Naive thymus-derived CD4-positive, alpha-beta T cell (primary cell): ENCODE measurements around the gene MFSD2A. TPM values are rescaled to one million over a fixed set of nuclear protein-coding genes. Genes with fewer than 3 reads are reported as not detected.
A peak's percentile ranks its signal among the peaks of the same experiment; 100 is the strongest.
"Not testable (repeated sequence)": the region's sequence is repeated elsewhere in the genome, so short reads cannot be mapped to it uniquely, and the experiment has no call there.

ENCODE experiments used
- ATAC-seq: fragments of 150-1000 bp; cut with Tn5 transposase; 2 replicates; pipeline ENCODE4 v1.10.0; 2021; ENCODE audit warnings: mild to moderate bottlenecking, moderate library complexity
- CTCF ChIA-PET: fragments of 350-600 bp; sonication (Branson Sonifier 250); formaldehyde crosslinking; loops from one replicate; lab custom pipeline; 2021; ENCODE audit warnings: antibody characterized with exemption; lab: Charles Lee
- POLR2A ChIA-PET: fragments of 350-600 bp; sonication (Branson Sonifier 250); formaldehyde crosslinking; loops from one replicate; lab custom pipeline; 2021; ENCODE audit warnings: antibody characterized with exemption, inconsistent platforms; lab: Charles Lee
- DNase-seq, 9 donors: peaks; one replicate each; pipeline versions ENCODE4 v3.0.0 to v3.0.0-alpha.2; 2020 to 2022; ENCODE audit warnings: mixed read lengths in 1 of 9
- H3K27ac ChIP-seq: one replicate; pipeline ENCODE4 v1.7.0; 2013; ENCODE audit warnings: mild to moderate bottlenecking, low read depth, low read length, moderate library complexity
- H3K27me3 ChIP-seq, 2 donors: one replicate each; pipeline ENCODE4 v1.7.0; 2013; ENCODE audit warnings: low read length in 2 of 2, mild to moderate bottlenecking in 2 of 2, moderate library complexity in 2 of 2; ENCODE audit not compliant: control insufficient read depth in 2 of 2, insufficient read depth in 2 of 2
- H3K36me3 ChIP-seq, 3 experiments: 1 replicate in 2 of 3; 2 replicates in 1 of 3; pipeline ENCODE4 v1.7.0; 2013; ENCODE audit warnings: low read length in 3 of 3, mild to moderate bottlenecking in 3 of 3, moderate library complexity in 1 of 3; ENCODE audit not compliant: insufficient read depth in 3 of 3, control insufficient read depth in 2 of 3
- H3K4me1 ChIP-seq, 2 donors: one replicate each; pipeline ENCODE4 v1.7.0; 2013; ENCODE audit warnings: low read length in 2 of 2, mild to moderate bottlenecking in 2 of 2, moderate library complexity in 1 of 2; ENCODE audit not compliant: control insufficient read depth in 2 of 2, insufficient read depth in 2 of 2
- H3K4me3 ChIP-seq: 2 replicates; pipeline ENCODE4 v1.7.0; 2013; ENCODE audit warnings: mild to moderate bottlenecking, low read length
- H3K9me3 ChIP-seq, 3 experiments: 1 replicate in 2 of 3; 2 replicates in 1 of 3; pipeline ENCODE4 v1.7.0; 2013; ENCODE audit warnings: low read length in 3 of 3; ENCODE audit not compliant: control insufficient read depth in 2 of 3
- H3K27ac Mint-ChIP-seq, 9 donors: one replicate each; pipeline ENCODE4 v1.8.0; 2020 to 2022; ENCODE audit warnings: mixed read lengths in 9 of 9, mild to moderate bottlenecking in 8 of 9, moderate library complexity in 5 of 9, inconsistent platforms in 2 of 9
- H3K27me3 Mint-ChIP-seq, 5 donors: one replicate each; pipeline ENCODE4 v1.8.0; 2021 to 2022; ENCODE audit warnings: mixed read lengths in 5 of 5, mild to moderate bottlenecking in 1 of 5
- H3K36me3 Mint-ChIP-seq, 5 donors: one replicate each; pipeline ENCODE4 v1.8.0; 2020 to 2022; ENCODE audit warnings: mixed read lengths in 5 of 5, mild to moderate bottlenecking in 3 of 5, inconsistent platforms in 1 of 5
- H3K4me1 Mint-ChIP-seq, 7 donors: one replicate each; pipeline ENCODE4 v1.8.0; 2020 to 2022; ENCODE audit warnings: mixed read lengths in 7 of 7, mild to moderate bottlenecking in 3 of 7, inconsistent platforms in 1 of 7
- H3K4me3 Mint-ChIP-seq, 10 donors: one replicate each; pipeline ENCODE4 v1.8.0; 2020 to 2022; ENCODE audit warnings: mild to moderate bottlenecking in 10 of 10, mixed read lengths in 10 of 10, moderate library complexity in 6 of 10, inconsistent platforms in 2 of 10
- H3K9me3 Mint-ChIP-seq, 11 donors: one replicate each; pipeline ENCODE4 v1.8.0; 2020 to 2022; ENCODE audit warnings: mixed read lengths in 11 of 11, mild to moderate bottlenecking in 4 of 11, inconsistent platforms in 1 of 11, moderate library complexity in 1 of 11
- intact Hi-C, 2 donors: fragments of 100-400 bp; cut with micrococcal nuclease; formaldehyde crosslinking; loops; one replicate each; pipeline ENCODE4 v1.15.1; 2023
- polyA plus RNA-seq, 2 donors: library from polyadenylated mRNA; unstranded; fragments of 300-500 nt; fragmentation: Illumina TruSeq; gene quantifications; one replicate each; pipeline ENCODE4 v1.2.3, GENCODE V29; 2021
- total RNA-seq, 6 experiments: library from RNA in 5 of 6; stranded (reverse) in 5 of 6; gene quantifications; 1 replicate in 5 of 6; 2 replicates in 1 of 6; pipeline ENCODE4 v1.2.3 and lab custom pipeline; 2021 to 2026

The MFSD2A gene
- total and polyA plus RNA-seq, 7 experiments from 2014 or later = 0.14 to 8.7 (median 1.9) TPM

- no peaks in the 10 kb centered on the region for H3K27me3 ChIP-seq
- POLR2A ChIA-PET = no interaction called here
- no peaks in the 10 kb centered on the region for H3K4me1 ChIP-seq
- no peak for ATAC-seq
- H3K27me3 Mint-ChIP-seq = no peaks in the 10 kb centered on the region
- H3K9me3 Mint-ChIP-seq = peaks cover 0 to 3% (median 0%) of the 10 kb centered on the region in 11 donors
- no peak overlapping the region for H3K4me3 ChIP-seq
- CTCF ChIA-PET = no interaction called here
- peaks cover 0 to 3% (median 0%) of the 10 kb centered on the region in 7 donors for H3K4me1 Mint-ChIP-seq
- H3K4me3 Mint-ChIP-seq = no peak overlapping the region
- no peaks in the 10 kb centered on the region for H3K36me3 ChIP-seq
- H3K27ac ChIP-seq = no peak overlapping the region
- H3K27ac Mint-ChIP-seq = no peak overlapping the region
- H3K9me3 ChIP-seq = no peaks in the 10 kb centered on the region
- no peak for DNase-seq
- H3K36me3 Mint-ChIP-seq = no peaks in the 10 kb centered on the region
- intact Hi-C loops = no loop called here
These were observed 27.0 kb downstream of the MFSD2A start for GRCh38 chr1:39981945-39982344.

- H3K27ac ChIP-seq, H3K9me3 Mint-ChIP-seq, H3K4me3 Mint-ChIP-seq, H3K36me3 Mint-ChIP-seq, H3K4me1 Mint-ChIP-seq, H3K27ac Mint-ChIP-seq, H3K4me3 ChIP-seq, CTCF ChIA-PET, H3K36me3 ChIP-seq, DNase-seq, H3K9me3 ChIP-seq, POLR2A ChIA-PET, ATAC-seq, H3K27me3 ChIP-seq, H3K27me3 Mint-ChIP-seq, H3K4me1 ChIP-seq, intact Hi-C loops: not testable (repeated sequence)
These were observed 29.5 kb downstream of the MFSD2A start for GRCh38 chr1:39984480-39984879.

DNA sequence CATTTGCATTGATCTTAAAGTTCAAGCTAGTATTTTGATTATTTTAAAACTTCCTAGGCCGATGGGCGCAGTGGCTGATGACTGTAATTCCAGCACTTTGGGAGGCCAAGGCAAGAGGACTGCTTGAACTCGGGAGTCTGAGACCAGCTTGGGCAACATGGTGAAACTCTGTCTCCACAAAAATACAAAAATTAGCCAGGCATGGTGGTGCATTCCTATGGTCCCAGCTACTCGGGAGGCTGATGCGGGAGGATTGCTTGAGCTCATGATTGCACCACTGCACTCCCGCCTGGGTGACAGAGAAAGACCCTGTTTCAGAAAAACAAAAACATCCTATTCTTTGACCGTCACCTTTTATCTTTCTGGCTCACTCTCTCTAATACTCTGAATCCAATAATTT lies 30.0 kb downstream of the MFSD2A start:
- Histone ChIP-seq H3K27me3 (no peaks in the 10 kb centered on the region), H3K9me3 (no peaks in the 10 kb centered on the region), H3K27ac (no peak overlapping the region), H3K36me3 (no peaks in the 10 kb centered on the region), H3K4me1 (no peaks in the 10 kb centered on the region), H3K4me3 (no peak overlapping the region)
- no peak overlapping the region for H3K27ac Mint-ChIP-seq
- H3K4me1 Mint-ChIP-seq = peaks cover 0 to 3% (median 0%) of the 10 kb centered on the region in 7 donors
- ATAC-seq (no peak), DNase-seq (no peak)
- no peaks in the 10 kb centered on the region for H3K27me3 Mint-ChIP-seq
- POLR2A ChIA-PET = no interaction called here
- CTCF ChIA-PET = interaction anchor here (0.7 kb wide), 1 partner anchor 179 kb away, joined by 3 read pairs; no protein-coding TSS in a partner anchor
- peaks cover 0 to 3% (median 0%) of the 10 kb centered on the region in 11 donors for H3K9me3 Mint-ChIP-seq
- no peaks in the 10 kb centered on the region for H3K36me3 Mint-ChIP-seq
- no peak overlapping the region for H3K4me3 Mint-ChIP-seq
- intact Hi-C loops = no loop called here

- CTCF ChIA-PET = no interaction called here
These were observed 32.9 kb downstream of the MFSD2A start for GRCh38 chr1:39987869-39988268.

DNA sequence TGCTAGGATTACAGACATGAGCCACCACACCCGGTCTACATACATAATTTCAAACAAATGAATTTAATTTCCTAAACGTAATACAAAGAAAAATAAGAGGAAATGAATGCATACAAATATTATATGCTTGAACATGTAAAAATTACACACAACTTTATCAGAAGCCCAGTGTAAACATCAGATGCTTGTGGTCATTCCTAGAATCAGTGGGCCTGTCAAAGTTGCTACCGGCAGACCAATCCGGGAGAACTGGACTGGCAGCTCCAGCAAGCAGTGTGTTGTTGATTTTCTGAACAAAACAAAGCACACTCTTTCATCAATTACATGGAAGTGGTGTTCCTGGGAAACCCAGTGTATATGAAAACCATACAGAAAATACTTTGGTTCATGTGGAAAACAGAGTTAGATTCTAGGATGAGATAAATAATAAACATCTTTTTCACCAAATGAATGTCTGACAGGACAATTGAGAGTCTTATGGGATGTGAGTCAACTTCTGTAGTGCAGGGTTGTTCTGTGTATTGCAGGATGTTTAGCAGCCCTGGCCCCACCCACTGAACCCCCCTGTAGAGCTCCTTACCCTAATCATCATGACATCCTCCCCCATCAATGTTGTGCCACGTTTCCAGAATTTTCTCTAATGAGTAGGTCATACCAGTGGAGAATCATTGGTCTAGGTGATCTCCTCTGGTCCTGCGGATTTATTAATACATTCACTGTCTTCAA lies 33.8 kb downstream of the MFSD2A start:
- intact Hi-C loops = no loop called here
- Histone ChIP-seq H3K4me3 (no peak overlapping the region), H3K9me3 (no peaks in the 10 kb centered on the region), H3K4me1 (no peaks in the 10 kb centered on the region), H3K27ac (no peak overlapping the region), H3K27me3 (no peaks in the 10 kb centered on the region), H3K36me3 (no peaks in the 10 kb centered on the region)
- ChIA-PET CTCF (no interaction called here), POLR2A (no interaction called here)
- ATAC-seq (no peak), DNase-seq (no peak)
- no peaks in the 10 kb centered on the region for H3K36me3 Mint-ChIP-seq
- H3K27ac Mint-ChIP-seq = no peak overlapping the region
- H3K9me3 Mint-ChIP-seq = peaks cover 0 to 3% (median 0%) of the 10 kb centered on the region in 11 donors
- H3K27me3 Mint-ChIP-seq = no peaks in the 10 kb centered on the region
- H3K4me3 Mint-ChIP-seq = no peak overlapping the region
- H3K4me1 Mint-ChIP-seq = peaks cover 0 to 2% (median 0%) of the 10 kb centered on the region in 7 donors

More at GRCh38 chr1:39987869-39988268, 32.9 kb downstream of the MFSD2A start:
- Mint-ChIP-seq H3K27ac (no peak overlapping the region), H3K4me3 (no peak overlapping the region), H3K9me3 (peaks cover 0 to 3% (median 0%) of the 10 kb centered on the region in 11 donors), H3K36me3 (no peaks in the 10 kb centered on the region), H3K27me3 (no peaks in the 10 kb centered on the region), H3K4me1 (peaks cover 0 to 2% (median 0%) of the 10 kb centered on the region in 7 donors)
- ATAC-seq (no peak), DNase-seq (no peak)
- no peak overlapping the region for H3K27ac ChIP-seq
- H3K4me3 ChIP-seq = no peak overlapping the region
- no peaks in the 10 kb centered on the region for H3K36me3 ChIP-seq
- no peaks in the 10 kb centered on the region for H3K9me3 ChIP-seq
- H3K4me1 ChIP-seq = no peaks in the 10 kb centered on the region
- intact Hi-C loops = no loop called here
- POLR2A ChIA-PET = interaction anchor here (0.5 to 0.6 kb wide), 2 partner anchors 74 to 146 kb away, joined by 3 to 7 read pairs; no protein-coding TSS in a partner anchor
- H3K27me3 ChIP-seq = no peaks in the 10 kb centered on the region

GRCh38 chr1:39990428-39990827 lies 35.5 kb downstream of the MFSD2A start:
- no peak overlapping the region for H3K4me3 Mint-ChIP-seq
- H3K27me3 Mint-ChIP-seq = no peaks in the 10 kb centered on the region
- H3K4me1 Mint-ChIP-seq = peaks cover 0 to 2% (median 0%) of the 10 kb centered on the region in 7 donors
- no peaks in the 10 kb centered on the region for H3K27me3 ChIP-seq
- H3K9me3 ChIP-seq = no peaks in the 10 kb centered on the region
- no peak overlapping the region for H3K27ac ChIP-seq
- H3K4me1 ChIP-seq = no peaks in the 10 kb centered on the region
- DNase-seq = no peak
- no peak overlapping the region for H3K27ac Mint-ChIP-seq
- ChIA-PET CTCF (no interaction called here), POLR2A (no interaction called here)
- no peaks in the 10 kb centered on the region for H3K36me3 Mint-ChIP-seq
- H3K9me3 Mint-ChIP-seq = peaks cover 0 to 3% (median 0%) of the 10 kb centered on the region in 11 donors
- H3K4me3 ChIP-seq = no peak overlapping the region
- intact Hi-C loops = no loop called here
- H3K36me3 ChIP-seq = no peaks in the 10 kb centered on the region
- no peak for ATAC-seq

GRCh38 chr1:39992234-39992633 lies 37.3 kb downstream of the MFSD2A start:
- Mint-ChIP-seq H3K9me3 (no peaks in the 10 kb centered on the region), H3K36me3 (no peaks in the 10 kb centered on the region), H3K27me3 (no peaks in the 10 kb centered on the region), H3K4me3 (no peak overlapping the region), H3K4me1 (peaks cover 0 to 15% (median 14%) of the 10 kb centered on the region in 7 donors), H3K27ac (no peak overlapping the region)
- ATAC-seq (peak; percentile 70), DNase-seq (no peak)
- Histone ChIP-seq H3K4me3 (no peak overlapping the region), H3K27me3 (no peaks in the 10 kb centered on the region), H3K4me1 (peaks cover 8 to 10% of the 10 kb centered on the region in 2 donors), H3K27ac (no peak overlapping the region), H3K36me3 (no peaks in the 10 kb centered on the region), H3K9me3 (no peaks in the 10 kb centered on the region)
- POLR2A ChIA-PET = no interaction called here
- CTCF ChIA-PET = no interaction called here
- intact Hi-C loops = no loop called here
